Neural progenitor cell (in vitro differentiated cells): ENCODE data around the gene XRCC1. TPM values are rescaled to one million over a fixed set of nuclear protein-coding genes. Genes with fewer than 3 reads are reported as not detected.

Source experiments
- DNase-seq: peaks from one replicate; pipeline ENCODE4 v3.0.0-alpha.2; 2016; ENCODE audit warnings: low spot score
- H2AFZ ChIP-seq: fragments of 200-600 bp; sonication (generic); replicated peaks from 2 replicates; pipeline ENCODE4 v1.6.1; 2016; ENCODE audit warnings: antibody characterized with exemption
- H3F3A ChIP-seq: fragments of 200-600 bp; sonication (generic); 2 replicates; pipeline ENCODE4 v1.6.1; 2016; ENCODE audit warnings: antibody characterized with exemption, low read depth
- H3K27ac ChIP-seq: fragments of 200-600 bp; sonication (generic); 2 replicates; pipeline ENCODE4 v1.5.1; 2016; ENCODE audit warnings: mild to moderate bottlenecking
- H3K27me3 ChIP-seq: fragments of 200-600 bp; sonication (generic); 2 replicates; pipeline ENCODE4 v1.6.1; 2016; ENCODE audit warnings: mild to moderate bottlenecking, moderate library complexity
- H3K36me3 ChIP-seq: fragments of 200-600 bp; sonication (generic); 2 replicates; pipeline ENCODE4 v1.5.1; 2016
- H3K4me1 ChIP-seq: fragments of 200-600 bp; sonication (generic); 2 replicates; pipeline ENCODE4 v1.6.1; 2016; ENCODE audit warnings: mixed run types
- H3K4me2 ChIP-seq: fragments of 200-600 bp; sonication (generic); 2 replicates; pipeline ENCODE4 v1.6.1; 2016
- H3K4me3 ChIP-seq: fragments of 200-600 bp; sonication (generic); 2 replicates; pipeline ENCODE4 v1.5.1; 2016
- H3K79me2 ChIP-seq: fragments of 200-600 bp; sonication (generic); 2 replicates; pipeline ENCODE4 v1.6.1; 2016; ENCODE audit warnings: low read depth
- H3K9ac ChIP-seq: fragments of 200-600 bp; sonication (generic); 2 replicates; pipeline ENCODE4 v1.6.1; 2016
- H3K9me3 ChIP-seq: fragments of 200-600 bp; sonication (generic); 2 replicates; pipeline ENCODE4 v1.5.1; 2016; ENCODE audit warnings: low read depth
- H4K20me1 ChIP-seq: fragments of 200-600 bp; sonication (generic); 2 replicates; pipeline ENCODE4 v1.6.1; 2016; ENCODE audit warnings: low read depth
- H3K27ac Mint-ChIP-seq: 3 replicates; pipeline ENCODE4 v1.8.0; 2021; ENCODE audit warnings: mixed read lengths
- H3K27me3 Mint-ChIP-seq: 2 replicates; pipeline ENCODE4 v1.8.0; 2022; ENCODE audit warnings: low read depth, mild to moderate bottlenecking, inconsistent platforms, moderate library complexity, mixed read lengths; ENCODE audit not compliant: insufficient read depth
- H3K36me3 Mint-ChIP-seq: 3 replicates; pipeline ENCODE4 v1.8.0; 2021; ENCODE audit warnings: mixed read lengths
- H3K4me1 Mint-ChIP-seq: 3 replicates; pipeline ENCODE4 v1.8.0; 2021; ENCODE audit warnings: mixed read lengths
- H3K4me3 Mint-ChIP-seq: 3 replicates; pipeline ENCODE4 v1.8.0; 2021; ENCODE audit warnings: mild to moderate bottlenecking, moderate library complexity, mixed read lengths
- H3K9me3 Mint-ChIP-seq: 3 replicates; pipeline ENCODE4 v1.8.0; 2020; ENCODE audit warnings: mixed read lengths
- EZH2 ChIP-seq: fragments of 200-600 bp; sonication (generic); IDR thresholded peaks from 2 replicates; pipeline ENCODE4 v1.6.1; 2017; ENCODE audit warnings: antibody characterized with exemption, mild to moderate bottlenecking, moderate library complexity
- EZH2phosphoT487 ChIP-seq: fragments of 200-600 bp; sonication (generic); IDR thresholded peaks from 2 replicates; pipeline ENCODE4 v1.6.1; 2017; ENCODE audit warnings: antibody characterized with exemption
- total RNA-seq: library from RNA; depleted of rRNA; stranded (reverse); fragments of >200 nt; gene quantifications from 2 replicates; pipeline ENCODE4 v1.2.3, GENCODE V29; 2015; ENCODE audit warnings: low replicate concordance
- TF ChIP-seq, protein P1 (sequence below): fragments of 200-600 bp; sonication (generic); IDR thresholded peaks from 2 replicates; pipeline ENCODE4 v1.5.1; 2017; ENCODE audit warnings: antibody characterized with exemption, mild to moderate bottlenecking

Gene XRCC1
- total RNA-seq, 1 donor from 2014 or later = 33.8 TPM

DNA sequence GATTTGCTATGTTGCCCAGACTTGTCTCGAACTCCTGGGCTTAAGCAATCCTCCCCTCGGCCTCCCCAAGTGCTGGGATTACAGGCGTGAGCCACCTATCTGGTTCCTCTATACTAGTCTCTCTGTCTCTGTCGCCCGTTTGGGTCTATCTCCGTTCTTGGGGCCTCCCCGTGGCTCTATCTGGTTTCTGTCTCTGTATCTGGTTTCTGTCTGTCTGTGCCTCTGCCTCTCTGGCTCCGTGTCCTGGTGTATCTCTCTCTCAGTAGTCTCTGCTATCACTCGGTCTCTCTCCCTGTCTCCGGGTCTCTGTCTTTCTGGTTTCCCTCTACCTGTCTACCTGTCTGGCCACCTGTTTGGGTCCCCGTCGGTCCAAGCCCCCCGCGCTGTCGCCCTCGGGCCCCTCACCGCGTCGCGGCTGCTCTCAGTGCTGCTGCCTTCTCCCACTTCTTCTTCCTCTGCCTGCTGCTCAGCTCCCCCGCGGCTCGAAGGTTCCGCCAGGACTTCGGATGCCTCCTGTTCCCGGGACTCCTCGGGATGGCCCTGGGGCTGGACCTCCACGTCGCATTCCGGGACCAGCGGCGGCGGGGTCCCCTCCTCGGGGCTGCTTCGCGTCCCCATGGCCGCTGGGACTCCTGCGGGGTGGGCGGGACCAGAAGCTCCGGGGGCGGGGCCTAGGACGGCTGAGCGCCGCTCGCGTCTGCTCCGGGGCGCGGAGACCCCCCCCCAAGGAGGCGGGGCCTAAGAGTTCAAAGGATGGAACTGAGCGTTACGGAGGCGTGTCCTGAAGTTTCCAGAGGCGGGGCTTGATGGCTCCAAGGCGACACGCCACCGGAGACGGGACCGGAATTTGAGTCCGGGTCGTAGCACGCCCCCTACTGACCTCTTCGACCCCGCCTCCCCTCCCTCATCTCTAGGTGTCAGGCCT lies 71.6 kb downstream of the XRCC1 start:
- Histone ChIP-seq H3K79me2 (no peaks in the 10 kb centered on the region), H3K4me3 (peak overlapping the region; percentile 72), H3F3A (peaks cover 22% of the 10 kb centered on the region), H2AFZ (peak overlapping the region; percentile 95), H3K9ac (peak overlapping the region; percentile 15), H3K36me3 (no peaks in the 10 kb centered on the region), H3K9me3 (no peaks in the 10 kb centered on the region), H3K4me2 (peak overlapping the region; percentile 98), H4K20me1 (no peaks in the 10 kb centered on the region), H3K4me1 (peaks cover 5% of the 10 kb centered on the region), H3K27ac (no peak overlapping the region), H3K27me3 (peaks cover 12% of the 10 kb centered on the region)
- Mint-ChIP-seq H3K27ac (no peak overlapping the region), H3K36me3 (peaks cover 7% of the 10 kb centered on the region), H3K27me3 (peaks cover 12% of the 10 kb centered on the region), H3K9me3 (no peaks in the 10 kb centered on the region), H3K4me3 (peak overlapping the region; percentile 84), H3K4me1 (peaks cover 17% of the 10 kb centered on the region)
- no peak for TF ChIP-seq EZH2
- TF ChIP-seq, protein P1, sequence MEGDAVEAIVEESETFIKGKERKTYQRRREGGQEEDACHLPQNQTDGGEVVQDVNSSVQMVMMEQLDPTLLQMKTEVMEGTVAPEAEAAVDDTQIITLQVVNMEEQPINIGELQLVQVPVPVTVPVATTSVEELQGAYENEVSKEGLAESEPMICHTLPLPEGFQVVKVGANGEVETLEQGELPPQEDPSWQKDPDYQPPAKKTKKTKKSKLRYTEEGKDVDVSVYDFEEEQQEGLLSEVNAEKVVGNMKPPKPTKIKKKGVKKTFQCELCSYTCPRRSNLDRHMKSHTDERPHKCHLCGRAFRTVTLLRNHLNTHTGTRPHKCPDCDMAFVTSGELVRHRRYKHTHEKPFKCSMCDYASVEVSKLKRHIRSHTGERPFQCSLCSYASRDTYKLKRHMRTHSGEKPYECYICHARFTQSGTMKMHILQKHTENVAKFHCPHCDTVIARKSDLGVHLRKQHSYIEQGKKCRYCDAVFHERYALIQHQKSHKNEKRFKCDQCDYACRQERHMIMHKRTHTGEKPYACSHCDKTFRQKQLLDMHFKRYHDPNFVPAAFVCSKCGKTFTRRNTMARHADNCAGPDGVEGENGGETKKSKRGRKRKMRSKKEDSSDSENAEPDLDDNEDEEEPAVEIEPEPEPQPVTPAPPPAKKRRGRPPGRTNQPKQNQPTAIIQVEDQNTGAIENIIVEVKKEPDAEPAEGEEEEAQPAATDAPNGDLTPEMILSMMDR = peak; percentile 60
- peak; percentile 99 for DNase-seq

DNA sequence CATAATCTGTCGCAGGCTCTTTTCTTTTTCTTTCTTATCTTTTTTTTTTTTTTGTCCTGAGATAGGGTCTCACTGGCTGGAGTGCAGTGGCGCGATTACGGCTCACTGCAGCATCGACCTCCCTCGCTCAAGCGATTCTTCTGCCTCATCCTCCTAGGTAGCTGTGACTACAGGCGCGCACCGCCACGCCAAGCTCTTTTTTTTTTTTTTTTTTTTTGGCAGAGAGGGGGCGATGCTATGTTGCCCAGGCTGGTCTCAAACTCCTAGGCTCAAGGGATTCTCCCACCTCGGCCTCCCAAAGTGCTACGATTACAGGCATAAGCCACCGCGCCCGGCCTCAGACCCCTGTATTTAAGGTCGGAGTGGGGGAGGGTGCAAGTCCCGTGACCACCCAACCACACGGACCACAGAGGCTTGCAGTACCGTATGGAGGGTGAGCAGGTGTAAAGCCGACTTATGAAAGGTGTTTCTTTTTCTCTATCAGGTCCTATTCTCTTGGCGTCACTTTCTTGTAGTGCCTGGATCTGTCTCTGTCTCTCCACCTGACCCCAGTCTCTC lies 72.8 kb downstream of the XRCC1 start:
- H3K36me3 Mint-ChIP-seq = peaks cover 5% of the 10 kb centered on the region
- Histone ChIP-seq H3K9ac (no peak overlapping the region), H3K4me1 (peaks cover 5% of the 10 kb centered on the region), H3K4me3 (no peak overlapping the region), H3K36me3 (no peaks in the 10 kb centered on the region), H3K27me3 (peaks cover 12% of the 10 kb centered on the region), H3K79me2 (no peaks in the 10 kb centered on the region), H3K4me2 (no peak overlapping the region), H3K27ac (no peak overlapping the region), H4K20me1 (no peaks in the 10 kb centered on the region), H3F3A (peaks cover 22% of the 10 kb centered on the region), H3K9me3 (no peaks in the 10 kb centered on the region), H2AFZ (no peak overlapping the region)
- peaks cover 17% of the 10 kb centered on the region for H3K4me1 Mint-ChIP-seq
- DNase-seq = no peak
- H3K4me3 Mint-ChIP-seq = peak overlapping the region; percentile 84
- H3K9me3 Mint-ChIP-seq = no peaks in the 10 kb centered on the region
- peaks cover 12% of the 10 kb centered on the region for H3K27me3 Mint-ChIP-seq
- no peak overlapping the region for H3K27ac Mint-ChIP-seq
- TF ChIP-seq, protein P1 = no peak
- TF ChIP-seq EZH2phosphoT487 (no peak), EZH2 (no peak)

DNA sequence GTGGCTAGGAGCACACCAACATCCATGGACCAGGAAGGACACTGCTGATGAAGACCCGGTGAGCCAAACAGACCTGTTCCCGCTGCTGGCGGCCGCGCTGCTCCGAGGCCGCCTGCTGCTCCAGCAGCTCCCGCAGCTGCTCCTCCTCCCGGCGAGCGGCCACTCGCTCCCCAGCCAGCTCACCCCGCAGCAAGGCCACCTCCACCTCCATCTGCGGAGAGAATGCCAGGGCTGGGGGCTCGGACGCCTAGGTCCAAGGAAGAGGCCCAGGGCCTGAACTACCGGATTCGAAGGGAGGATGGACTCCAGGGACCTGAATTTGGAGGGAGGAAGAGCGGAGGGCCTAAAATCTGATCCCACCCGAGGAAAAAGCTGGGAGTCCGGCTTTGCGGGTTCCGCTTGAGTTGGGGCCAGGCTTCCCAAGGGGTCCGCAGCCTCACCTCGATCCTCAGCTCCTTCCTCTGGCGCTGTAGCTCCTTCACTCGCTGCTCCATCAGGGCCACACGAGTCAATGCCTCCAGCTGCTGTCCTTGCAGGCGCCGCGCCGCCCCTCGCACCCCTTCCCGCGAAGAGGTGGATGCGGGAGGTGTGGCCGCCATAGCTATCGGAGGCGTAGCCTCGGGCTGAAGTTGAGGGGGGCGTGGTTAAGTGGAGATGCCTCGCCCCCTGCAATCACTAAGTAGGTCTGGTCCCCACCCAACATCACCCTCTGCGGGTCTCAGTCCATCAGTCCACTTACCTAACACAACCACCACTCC lies 73.5 kb downstream of the XRCC1 start:
- Histone ChIP-seq H4K20me1 (no peaks in the 10 kb centered on the region), H3K27me3 (peaks cover 12% of the 10 kb centered on the region), H3K79me2 (no peaks in the 10 kb centered on the region), H3K36me3 (no peaks in the 10 kb centered on the region), H3K4me1 (peaks cover 5% of the 10 kb centered on the region), H3K9ac (no peak overlapping the region), H3K9me3 (no peaks in the 10 kb centered on the region), H3F3A (peaks cover 22% of the 10 kb centered on the region), H3K27ac (no peak overlapping the region), H3K4me2 (peak overlapping the region; percentile 20), H3K4me3 (peak overlapping the region; percentile 21), H2AFZ (no peak overlapping the region)
- peaks cover 17% of the 10 kb centered on the region for H3K4me1 Mint-ChIP-seq
- peaks cover 12% of the 10 kb centered on the region for H3K27me3 Mint-ChIP-seq
- peaks cover 5% of the 10 kb centered on the region for H3K36me3 Mint-ChIP-seq
- no peak overlapping the region for H3K27ac Mint-ChIP-seq
- H3K9me3 Mint-ChIP-seq = no peaks in the 10 kb centered on the region
- TF ChIP-seq EZH2 (no peak), EZH2phosphoT487 (no peak)
- TF ChIP-seq, protein P1 = no peak
- peak overlapping the region; percentile 73 for H3K4me3 Mint-ChIP-seq
- peak; percentile 64 for DNase-seq
